ENCODE data around the gene CCL26. TPM values are rescaled to one million over a fixed set of nuclear protein-coding genes. Genes with fewer than 3 reads are reported as not detected.
"Not testable (repeated sequence)": the region's sequence is repeated elsewhere in the genome, so short reads cannot be mapped to it uniquely, and the experiment has no call there.

Gene CCL26
- total RNA-seq, 1 donor from 2014 or later, result 0.83 TPM

GRCh38 chr7:75722373-75722772 lies 49.6 kb downstream of the CCL26 start:
- no peak for DNase-seq (ENCODE audit: low spot score)
- intact Hi-C loops (cut with DNase I), result no loop called here

DNA sequence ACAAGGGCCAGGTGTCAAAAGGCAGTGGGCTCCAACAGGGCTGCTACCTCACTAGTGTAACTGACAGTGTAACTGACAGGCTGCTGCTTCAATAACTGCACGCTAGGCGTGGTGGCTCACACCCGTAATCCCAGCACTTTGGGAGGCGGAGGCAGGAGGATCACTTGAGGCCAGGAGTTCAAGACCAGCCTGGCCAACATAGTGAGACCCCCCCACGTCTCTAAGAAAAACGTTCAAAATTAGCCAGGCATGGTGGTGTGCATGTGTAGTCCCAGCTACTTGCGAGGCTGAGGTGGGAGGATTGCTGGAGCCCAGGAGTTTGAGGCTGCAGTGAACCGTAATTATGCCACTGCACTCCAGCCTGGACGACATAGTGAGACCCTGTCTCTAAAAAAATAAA lies 50.1 kb downstream of the CCL26 start:
- DNase-seq (ENCODE audit: low spot score); intact Hi-C loops (cut with DNase I): not testable (repeated sequence)

DNA sequence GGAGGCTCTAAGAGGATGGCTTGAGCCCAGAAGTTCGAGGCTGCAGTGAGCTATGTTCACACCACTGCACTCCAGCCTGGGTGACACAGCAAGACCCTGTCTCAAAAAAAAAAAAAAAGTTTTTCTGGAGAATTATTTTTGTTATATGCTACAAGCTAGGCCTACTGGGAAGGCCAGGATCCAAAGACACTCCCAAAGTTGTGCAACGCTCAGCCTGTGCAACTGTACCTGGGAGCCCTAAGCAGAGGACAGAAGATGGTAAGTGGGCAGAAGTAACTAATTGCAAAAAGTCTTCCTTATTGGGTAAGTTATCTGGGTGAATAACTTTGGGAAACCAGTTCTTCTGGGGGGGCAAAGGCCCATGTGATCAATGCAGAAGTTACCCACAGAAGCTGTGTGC lies 50.6 kb downstream of the CCL26 start:
- DNase-seq (ENCODE audit: low spot score), result no peak
- intact Hi-C loops (cut with DNase I), result no loop called here

DNA sequence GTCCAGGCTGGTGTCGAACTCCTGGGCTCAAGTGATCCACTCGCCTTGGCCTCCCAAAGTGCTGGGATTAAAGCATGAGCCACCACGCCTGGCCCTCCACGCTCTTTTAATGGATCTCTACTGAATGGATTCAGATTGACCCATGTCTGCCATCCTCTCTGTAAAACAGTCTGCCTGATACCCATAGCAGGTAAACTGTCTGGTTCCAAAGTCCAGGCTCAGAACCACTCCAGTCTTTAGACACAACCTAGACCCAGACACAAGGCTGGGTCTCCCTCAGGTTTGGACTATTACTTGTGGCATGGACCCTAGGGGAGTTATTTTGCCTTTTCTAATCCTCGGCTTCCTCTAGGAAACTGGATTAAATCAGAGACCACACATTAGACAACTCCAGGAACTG lies 52.4 kb downstream of the CCL26 start:
- intact Hi-C loops (cut with DNase I), result no loop called here

More for the DNA sequence above, 52.4 kb downstream of the CCL26 start:
- no peak for DNase-seq (ENCODE audit: low spot score)

Other genes starting within 250 kb of the CCL26 start
- gene HIP1, start 33.3 kb downstream of the CCL26 start, total RNA-seq, result 24.7 TPM
- not detected for gene CCL24, start 41.6 kb upstream of the CCL26 start, total RNA-seq
- 33.6 TPM for gene RHBDD2, start 106.8 kb upstream of the CCL26 start, total RNA-seq
- gene POR, start 142.9 kb upstream of the CCL26 start, total RNA-seq, result 39.7 TPM
- 138 TPM for gene TMEM120A, start 222.4 kb upstream of the CCL26 start, total RNA-seq